Gastrocnemius medialis (tissue), 4 donors: Measurements from ENCODE around the gene POLR2A.

ENCODE experiments used
- CTCF ChIP-seq, 5 experiments: fragments of 450-650 bp in 3 of 5; fragments of 200-600 bp in 2 of 5; sonication (generic) in 2 of 5; IDR thresholded peaks in 4 of 5; conservative IDR thresholded peaks in 1 of 5; 1 replicate in 4 of 5; 2 replicates in 1 of 5; pipeline ENCODE4 v1.5.1; 2016 to 2019; ENCODE audit warnings: antibody characterized with exemption in 5 of 5, mild to moderate bottlenecking in 3 of 5, moderate library complexity in 3 of 5
- POLR2A ChIP-seq, 2 donors: fragments of 450-650 bp; IDR thresholded peaks; one replicate each; pipeline ENCODE4 v1.6.1; 2017; ENCODE audit warnings: antibody characterized with exemption in 2 of 2, mild to moderate bottlenecking in 2 of 2, moderate library complexity in 2 of 2

DNA sequence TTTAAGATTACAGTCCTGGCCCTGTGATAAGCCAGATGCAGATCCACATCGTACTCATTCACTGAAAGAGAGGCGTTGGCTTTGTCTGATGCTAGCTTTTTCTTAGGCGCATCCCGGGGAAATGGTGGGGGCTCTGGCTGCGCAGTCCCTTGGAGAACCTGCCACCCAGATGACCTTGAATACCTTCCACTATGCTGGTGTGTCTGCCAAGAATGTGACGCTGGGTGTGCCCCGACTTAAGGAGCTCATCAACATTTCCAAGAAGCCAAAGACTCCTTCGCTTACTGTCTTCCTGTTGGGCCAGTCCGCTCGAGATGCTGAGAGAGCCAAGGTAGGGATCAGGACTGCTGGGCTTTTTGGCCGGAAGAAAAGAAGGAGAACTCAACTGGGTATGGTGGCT, 24.0 kb downstream of the POLR2A start:
- no peak for TF ChIP-seq CTCF (IDR thresholded peaks at IDR 0.05 in 4 of 5, conservative IDR thresholded peaks at IDR 0.05 in 1 of 5)
- TF ChIP-seq POLR2A (IDR thresholded peaks at IDR 0.05): no peak
